ENCODE data around the gene MED20. TPM values are rescaled to one million over a fixed set of nuclear protein-coding genes. Genes with fewer than 3 reads are reported as not detected.

The MED20 gene
- total RNA-seq (2022; extraction: Qiagen RNA extraction; ENCODE audit: low read depth) = 13.3 to 16.1 TPM (median 14.9 TPM) in 5 replicates

GRCh38 chr6:41920921-41921711 lies at the start of gene MED20, which contains the start of gene BYSL:
MED20 (minus strand) TSS chr6:41921139; CDS start chr6:41921018, 121 bp downstream.
BYSL (plus strand) TSS chr6:41921499; CDS start chr6:41921563, 64 bp downstream.

GRCh38 chr6:41941280-41942066 lies 20.5 kb upstream of the MED20 start, which contains the start of gene CCND3:
CCND3 (minus strand) TSS chr6:41941808; CDS start chr6:41941649, 159 bp downstream.

GRCh38 chr6:41895300-41896233 lies 25.4 kb downstream of the MED20 start, which contains the start of gene USP49:
USP49 (minus strand) TSS chr6:41895375; CDS start chr6:41806983, 88,392 bp downstream.

Other genes starting within 250 kb of the MED20 start
- gene TFEB, start 185.5 kb downstream of the MED20 start, total RNA-seq (2022; extraction: Qiagen RNA extraction; ENCODE audit: low read depth) = 4.6 to 7.3 TPM (median 5.8 TPM) in 5 replicates
- not detected in 5 replicates for gene PGC, start 173.7 kb downstream of the MED20 start, total RNA-seq (2022; extraction: Qiagen RNA extraction; ENCODE audit: low read depth)
- 2.0 to 2.9 TPM (median 2.4 TPM) in 5 replicates for gene FRS3, start 141.2 kb downstream of the MED20 start, total RNA-seq (2022; extraction: Qiagen RNA extraction; ENCODE audit: low read depth)
- gene PRICKLE4, start 140.4 kb downstream of the MED20 start, total RNA-seq (2022; extraction: Qiagen RNA extraction; ENCODE audit: low read depth) = 0.44 to 1.6 TPM (median 0.71 TPM) in 5 replicates
- 286 to 319 TPM (median 299 TPM) in 5 replicates for gene TOMM6, start 133.4 kb downstream of the MED20 start, total RNA-seq (2022; extraction: Qiagen RNA extraction; ENCODE audit: low read depth)
- gene USP49, start 25.8 kb downstream of the MED20 start, total RNA-seq (2022; extraction: Qiagen RNA extraction; ENCODE audit: low read depth) = 1.1 to 1.7 TPM (median 1.4 TPM) in 5 replicates
- 36.5 to 51.2 TPM (median 43.4 TPM) in 5 replicates for gene BYSL, start 360 bp upstream of the MED20 start, total RNA-seq (2022; extraction: Qiagen RNA extraction; ENCODE audit: low read depth)
- 121 to 200 TPM (median 182 TPM) in 5 replicates for gene CCND3, start 20.7 kb upstream of the MED20 start, total RNA-seq (2022; extraction: Qiagen RNA extraction; ENCODE audit: low read depth)
- 11.5 to 14.4 TPM (median 12.5 TPM) in 5 replicates for gene TAF8, start 129.4 kb upstream of the MED20 start, total RNA-seq (2022; extraction: Qiagen RNA extraction; ENCODE audit: low read depth)
- 1.1 to 1.8 TPM (median 1.7 TPM) in 5 replicates for gene C6orf132, start 221.5 kb upstream of the MED20 start, total RNA-seq (2022; extraction: Qiagen RNA extraction; ENCODE audit: low read depth)